ENCODE measurements around the gene SNRPB.
"Not testable (repeated sequence)": the region's sequence is repeated elsewhere in the genome, so short reads cannot be mapped to it uniquely, and the experiment has no call there.

DNA sequence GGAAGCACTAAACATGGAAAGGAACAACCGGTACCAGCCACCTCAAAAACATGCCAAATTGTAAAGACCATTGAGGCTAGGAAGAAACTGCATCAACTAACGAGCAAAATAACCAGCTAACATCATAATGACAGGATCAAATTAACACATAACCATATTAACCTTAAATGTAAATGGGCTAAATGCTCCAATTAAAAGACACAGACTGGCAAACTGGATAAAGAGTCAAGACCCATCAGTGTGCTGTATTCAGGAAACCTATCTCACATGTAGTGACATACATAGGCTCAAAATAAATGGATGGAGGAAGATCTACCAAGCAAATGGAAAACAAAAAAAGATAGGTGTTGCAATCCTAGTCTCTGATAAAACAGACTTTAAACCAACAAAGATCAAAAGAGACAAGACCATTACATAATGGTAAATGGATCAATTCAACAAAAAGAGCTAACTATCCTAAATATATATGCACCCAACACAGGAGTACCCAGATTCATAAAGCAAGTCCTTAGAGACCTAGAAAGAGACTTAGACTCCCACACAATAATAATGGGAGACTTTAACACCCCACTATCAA, 32.3 kb upstream of the SNRPB start:
- TF ChIP-seq, protein P1, sequence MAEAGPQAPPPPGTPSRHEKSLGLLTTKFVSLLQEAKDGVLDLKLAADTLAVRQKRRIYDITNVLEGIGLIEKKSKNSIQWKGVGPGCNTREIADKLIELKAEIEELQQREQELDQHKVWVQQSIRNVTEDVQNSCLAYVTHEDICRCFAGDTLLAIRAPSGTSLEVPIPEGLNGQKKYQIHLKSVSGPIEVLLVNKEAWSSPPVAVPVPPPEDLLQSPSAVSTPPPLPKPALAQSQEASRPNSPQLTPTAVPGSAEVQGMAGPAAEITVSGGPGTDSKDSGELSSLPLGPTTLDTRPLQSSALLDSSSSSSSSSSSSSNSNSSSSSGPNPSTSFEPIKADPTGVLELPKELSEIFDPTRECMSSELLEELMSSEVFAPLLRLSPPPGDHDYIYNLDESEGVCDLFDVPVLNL (IDR thresholded peaks at IDR 0.05; ENCODE audit: low read depth, low read length) = not testable (repeated sequence)
- not testable (repeated sequence) for TF ChIP-seq CREB1 (IDR thresholded peaks at IDR 0.05; ENCODE audit: low read depth); CBX5 (IDR thresholded peaks at IDR 0.05; ENCODE audit: low read depth); ZSCAN29 (IDR thresholded peaks at IDR 0.05); POLR2A (IDR thresholded peaks at IDR 0.05; ENCODE audit: low read depth, low read length); NRF1 (conservative IDR thresholded peaks at IDR 0.05; ENCODE audit: low read depth, low read length); EP300 (IDR thresholded peaks at IDR 0.05; ENCODE audit: borderline replicate concordance in 1 of 2, control insufficient read depth in 1 of 2, low read depth in 2 of 2, low read length in 2 of 2); ESRRA (IDR thresholded peaks at IDR 0.05; ENCODE audit: low read length); JUNB (IDR thresholded peaks at IDR 0.05); CEBPB (IDR thresholded peaks at IDR 0.05; ENCODE audit: borderline replicate concordance in 1 of 2, low read depth in 2 of 2, low read length in 2 of 2)
- TF ChIP-seq, protein P2, sequence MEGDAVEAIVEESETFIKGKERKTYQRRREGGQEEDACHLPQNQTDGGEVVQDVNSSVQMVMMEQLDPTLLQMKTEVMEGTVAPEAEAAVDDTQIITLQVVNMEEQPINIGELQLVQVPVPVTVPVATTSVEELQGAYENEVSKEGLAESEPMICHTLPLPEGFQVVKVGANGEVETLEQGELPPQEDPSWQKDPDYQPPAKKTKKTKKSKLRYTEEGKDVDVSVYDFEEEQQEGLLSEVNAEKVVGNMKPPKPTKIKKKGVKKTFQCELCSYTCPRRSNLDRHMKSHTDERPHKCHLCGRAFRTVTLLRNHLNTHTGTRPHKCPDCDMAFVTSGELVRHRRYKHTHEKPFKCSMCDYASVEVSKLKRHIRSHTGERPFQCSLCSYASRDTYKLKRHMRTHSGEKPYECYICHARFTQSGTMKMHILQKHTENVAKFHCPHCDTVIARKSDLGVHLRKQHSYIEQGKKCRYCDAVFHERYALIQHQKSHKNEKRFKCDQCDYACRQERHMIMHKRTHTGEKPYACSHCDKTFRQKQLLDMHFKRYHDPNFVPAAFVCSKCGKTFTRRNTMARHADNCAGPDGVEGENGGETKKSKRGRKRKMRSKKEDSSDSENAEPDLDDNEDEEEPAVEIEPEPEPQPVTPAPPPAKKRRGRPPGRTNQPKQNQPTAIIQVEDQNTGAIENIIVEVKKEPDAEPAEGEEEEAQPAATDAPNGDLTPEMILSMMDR (IDR thresholded peaks at IDR 0.05 in 2 of 3, conservative IDR thresholded peaks at IDR 0.05 in 1 of 3; ENCODE audit: control insufficient read depth in 2 of 3, extremely low read depth in 1 of 3, insufficient read depth in 1 of 3, low read depth in 3 of 3, low read length in 3 of 3) = not testable (repeated sequence)
- TF ChIP-seq, protein P3, sequence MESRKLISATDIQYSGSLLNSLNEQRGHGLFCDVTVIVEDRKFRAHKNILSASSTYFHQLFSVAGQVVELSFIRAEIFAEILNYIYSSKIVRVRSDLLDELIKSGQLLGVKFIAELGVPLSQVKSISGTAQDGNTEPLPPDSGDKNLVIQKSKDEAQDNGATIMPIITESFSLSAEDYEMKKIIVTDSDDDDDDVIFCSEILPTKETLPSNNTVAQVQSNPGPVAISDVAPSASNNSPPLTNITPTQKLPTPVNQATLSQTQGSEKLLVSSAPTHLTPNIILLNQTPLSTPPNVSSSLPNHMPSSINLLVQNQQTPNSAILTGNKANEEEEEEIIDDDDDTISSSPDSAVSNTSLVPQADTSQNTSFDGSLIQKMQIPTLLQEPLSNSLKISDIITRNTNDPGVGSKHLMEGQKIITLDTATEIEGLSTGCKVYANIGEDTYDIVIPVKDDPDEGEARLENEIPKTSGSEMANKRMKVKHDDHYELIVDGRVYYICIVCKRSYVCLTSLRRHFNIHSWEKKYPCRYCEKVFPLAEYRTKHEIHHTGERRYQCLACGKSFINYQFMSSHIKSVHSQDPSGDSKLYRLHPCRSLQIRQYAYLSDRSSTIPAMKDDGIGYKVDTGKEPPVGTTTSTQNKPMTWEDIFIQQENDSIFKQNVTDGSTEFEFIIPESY (IDR thresholded peaks at IDR 0.05) = not testable (repeated sequence)
